LoVo (cell line): ENCODE results near the gene SERPINB7.
"Not testable (repeated sequence)": the region's sequence is repeated elsewhere in the genome, so short reads cannot be mapped to it uniquely, and the experiment has no call there.

Experiments used
- DNase-seq: peaks from one replicate; pipeline ENCODE4 v3.0.0-alpha.2; 2016; ENCODE audit warnings: low spot score

SERPINB7 gene, protein sequence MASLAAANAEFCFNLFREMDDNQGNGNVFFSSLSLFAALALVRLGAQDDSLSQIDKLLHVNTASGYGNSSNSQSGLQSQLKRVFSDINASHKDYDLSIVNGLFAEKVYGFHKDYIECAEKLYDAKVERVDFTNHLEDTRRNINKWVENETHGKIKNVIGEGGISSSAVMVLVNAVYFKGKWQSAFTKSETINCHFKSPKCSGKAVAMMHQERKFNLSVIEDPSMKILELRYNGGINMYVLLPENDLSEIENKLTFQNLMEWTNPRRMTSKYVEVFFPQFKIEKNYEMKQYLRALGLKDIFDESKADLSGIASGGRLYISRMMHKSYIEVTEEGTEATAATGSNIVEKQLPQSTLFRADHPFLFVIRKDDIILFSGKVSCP

DNA sequence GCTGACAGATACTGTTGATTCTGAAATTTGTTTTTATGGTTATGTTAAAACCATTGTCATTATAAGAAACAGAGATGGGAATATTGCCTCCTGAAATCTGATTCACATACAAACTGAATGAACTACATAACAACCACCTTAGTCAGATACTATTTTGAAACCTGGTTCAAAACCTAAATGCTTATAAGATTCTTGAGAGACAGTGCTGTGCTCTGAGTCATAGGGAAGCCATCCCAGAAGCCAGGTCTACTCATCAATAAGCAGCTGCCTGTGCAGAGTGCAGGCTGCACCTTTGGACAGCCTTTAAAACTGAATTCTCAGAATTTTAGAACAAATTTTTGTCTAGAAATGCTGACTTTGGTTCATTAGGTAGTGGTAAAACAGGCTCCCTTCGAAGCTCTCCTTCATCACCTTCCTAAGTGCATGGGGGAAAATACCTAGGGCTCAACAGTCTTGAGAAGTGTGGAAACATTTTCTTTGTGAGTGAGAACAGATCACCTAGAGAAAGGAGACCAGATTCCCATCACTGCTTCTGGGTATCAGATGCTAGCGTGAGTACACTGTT, at the start of gene SERPINB7:
SERPINB7 (plus strand) TSS at position 253 of the 565 bp plus-strand sequence. CDS start 6,955 bp downstream, outside the sequence.
- peak; percentile 5 for DNase-seq

- no peak for DNase-seq
Measured at GRCh38 chr18:63725682-63726480, 49.3 kb upstream of the SERPINB7 start.

DNA sequence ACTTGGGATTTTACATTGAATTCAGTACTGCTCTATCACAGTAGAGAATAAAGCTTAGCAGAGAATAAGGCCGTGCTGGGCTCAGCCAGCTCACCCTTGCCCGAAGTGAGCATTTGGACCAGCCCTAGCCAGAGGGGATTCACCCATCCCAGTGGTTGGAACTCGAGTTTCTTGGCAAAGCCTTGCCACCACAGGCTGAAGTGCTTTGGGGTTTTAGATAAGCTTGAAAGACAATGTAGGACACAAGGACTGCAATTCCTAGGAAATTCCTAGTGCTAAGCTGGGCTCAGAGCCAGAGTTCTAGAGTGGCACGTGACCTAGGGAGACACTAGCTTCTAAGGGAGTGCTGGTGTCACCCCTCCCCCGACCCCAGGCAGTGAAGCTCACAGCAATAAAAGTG, 44.4 kb upstream of the SERPINB7 start:
- no peak for DNase-seq

DNA sequence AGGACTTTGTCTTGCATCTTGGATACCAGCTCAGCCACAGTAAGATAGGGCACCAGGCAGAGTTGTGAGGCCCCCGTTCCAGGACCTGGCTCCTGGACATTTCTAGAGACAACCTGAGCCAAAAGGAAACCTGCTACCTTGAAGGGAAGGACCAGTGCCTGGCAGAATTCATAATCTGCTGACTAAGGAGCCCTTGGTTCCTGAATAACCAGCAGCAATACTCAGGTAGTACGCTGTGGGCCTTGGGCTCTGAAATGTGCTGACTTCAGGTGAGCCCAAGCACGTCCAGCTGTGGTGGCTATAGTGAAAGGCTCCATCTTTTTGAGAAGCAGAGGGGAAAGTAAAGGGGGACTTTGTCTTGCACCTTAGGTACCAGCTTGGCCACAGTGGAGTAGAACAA, 44.0 kb upstream of the SERPINB7 start:
- DNase-seq, result no peak

GRCh38 chr18:63736876-63737275, 38.3 kb upstream of the SERPINB7 start:
- DNase-seq, result no peak

DNA sequence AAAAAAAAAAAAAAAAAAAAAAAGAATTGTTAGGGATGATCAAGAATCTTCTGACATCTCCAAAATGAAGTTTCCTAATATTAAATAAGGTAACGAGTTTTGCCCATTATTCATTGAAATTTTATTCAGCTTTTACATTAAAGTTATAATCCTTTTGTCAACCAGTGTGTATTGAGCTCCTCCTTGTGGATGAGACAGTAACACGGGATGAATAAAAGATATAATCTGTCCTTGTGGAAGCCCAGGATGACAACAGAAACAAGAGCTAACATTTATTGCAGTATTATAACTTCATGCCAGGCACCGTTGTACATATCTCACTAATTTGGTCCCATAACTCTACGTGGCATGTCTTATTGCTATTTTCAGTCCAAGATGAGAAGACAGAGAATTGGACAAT, 33.4 kb upstream of the SERPINB7 start:
- no peak for DNase-seq

DNA sequence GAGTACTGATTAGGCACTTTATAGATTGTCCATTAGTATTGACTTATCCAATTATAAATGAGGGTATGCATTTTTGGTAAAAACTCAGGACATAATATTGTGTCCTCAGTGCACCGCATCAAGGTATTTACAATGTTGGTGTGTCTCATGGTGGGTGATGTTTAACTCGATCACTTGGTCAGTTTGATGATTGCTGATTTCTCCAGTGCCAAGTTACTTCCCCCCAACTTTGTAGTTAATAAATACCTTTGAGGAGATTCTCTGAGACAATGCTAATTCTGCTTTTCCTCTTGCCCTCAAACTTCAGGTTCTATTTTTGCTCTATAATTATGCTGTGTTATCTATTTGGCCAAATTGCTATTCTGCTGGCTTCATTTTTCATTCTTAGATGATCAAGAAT, 28.2 kb upstream of the SERPINB7 start:
- DNase-seq, result no peak

DNA sequence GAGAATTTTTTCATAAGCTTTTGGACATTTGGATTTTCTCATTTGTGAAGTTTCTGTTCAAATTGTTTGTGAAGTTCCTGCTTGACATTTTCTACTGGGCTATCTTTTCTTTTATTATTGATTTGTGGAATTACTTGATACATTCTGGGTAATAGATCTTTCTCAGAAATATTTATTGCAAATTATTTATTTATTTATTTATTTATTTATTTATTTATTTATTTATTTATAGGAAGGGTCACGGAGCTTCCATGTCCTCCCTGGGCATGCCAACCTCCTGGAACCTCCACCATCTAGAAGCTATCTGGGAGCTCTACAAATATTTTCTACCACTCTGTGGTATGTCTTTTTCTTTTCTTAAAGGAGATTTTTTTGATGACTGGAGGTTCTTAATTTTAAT, 25.7 kb upstream of the SERPINB7 start:
- no peak for DNase-seq

- DNase-seq, result no peak
Measured at GRCh38 chr18:63752636-63753035, 22.6 kb upstream of the SERPINB7 start.

GRCh38 chr18:63753676-63754075, 21.5 kb upstream of the SERPINB7 start:
- DNase-seq, result no peak

- no peak for DNase-seq
Measured at GRCh38 chr18:63757541-63757940, 17.7 kb upstream of the SERPINB7 start.

- no peak for DNase-seq
Measured at GRCh38 chr18:63758615-63759240, 16.5 kb upstream of the SERPINB7 start.

DNA sequence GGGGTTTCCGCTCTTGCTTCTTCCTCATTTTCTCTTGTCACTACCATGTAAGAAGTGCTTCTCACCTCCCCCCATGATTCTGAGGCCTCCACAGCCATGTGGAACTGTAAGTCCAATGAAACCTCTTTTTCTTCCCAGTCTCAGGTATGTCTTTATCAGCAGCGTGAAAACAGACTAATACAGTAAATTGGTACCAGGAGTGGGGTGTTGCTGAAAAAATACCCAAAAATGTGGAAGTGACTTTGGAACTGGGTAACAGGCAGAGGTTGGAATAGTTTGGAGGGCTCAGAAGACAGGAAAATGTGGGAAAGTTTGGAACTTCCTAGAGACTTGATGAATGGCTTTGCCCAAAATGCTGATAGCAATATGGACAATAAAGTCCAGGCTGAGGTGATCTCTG, 15.4 kb upstream of the SERPINB7 start:
- not testable (repeated sequence) for DNase-seq

DNA sequence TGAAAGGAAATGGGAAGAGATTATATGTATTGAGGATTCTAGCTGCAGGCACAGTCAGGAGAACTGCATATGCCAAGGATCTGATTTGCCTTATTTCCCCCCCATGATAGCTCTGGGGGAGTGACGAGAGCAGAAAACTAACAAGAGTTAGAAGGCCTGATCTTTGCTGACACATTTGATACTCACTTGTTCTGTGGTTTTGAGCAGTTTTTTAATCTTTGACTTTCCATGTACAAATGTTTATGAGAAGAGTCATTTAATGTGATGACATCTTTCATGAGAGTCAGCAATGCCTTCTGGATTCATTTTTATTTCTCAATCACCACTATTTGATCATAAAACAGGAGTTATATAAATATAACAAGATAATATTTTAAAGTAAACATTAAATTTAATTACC, 12.7 kb upstream of the SERPINB7 start:
- DNase-seq, result no peak

DNA sequence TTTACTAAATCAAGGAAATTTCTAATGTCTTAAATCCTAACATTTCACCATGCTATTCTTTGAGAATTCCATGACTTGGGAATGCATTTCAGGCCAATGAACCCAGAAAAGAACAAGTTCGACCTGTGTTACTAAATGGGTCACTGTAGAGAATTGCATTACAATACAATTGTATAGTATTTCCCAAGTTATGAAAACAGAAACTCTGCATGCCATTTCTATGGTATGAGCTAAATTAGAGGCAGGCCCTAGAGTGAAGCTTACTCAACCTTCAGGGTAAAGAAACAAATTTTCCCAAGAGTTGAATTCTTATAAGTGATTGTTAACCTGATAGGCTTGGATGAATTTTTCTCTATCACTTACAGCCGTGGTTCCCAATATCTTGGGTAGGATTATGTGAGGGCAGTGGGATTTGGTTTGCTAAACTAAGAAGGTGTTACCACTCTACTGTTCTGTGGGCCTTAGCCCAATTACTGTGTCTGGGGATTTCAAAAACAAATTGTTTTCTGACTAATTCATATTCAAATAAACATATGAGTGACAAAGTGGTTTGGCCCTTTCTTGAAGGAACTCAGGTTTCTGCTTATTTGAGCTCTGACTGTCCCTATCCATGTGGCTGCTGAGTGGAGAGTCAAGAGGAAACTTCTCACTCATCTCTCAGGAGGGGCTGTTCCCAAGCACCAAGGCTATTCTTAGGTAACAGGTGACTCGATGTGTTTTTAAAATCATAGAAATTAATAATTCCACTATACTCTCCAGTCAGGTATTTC, 11.2 kb upstream of the SERPINB7 start:
- DNase-seq, result no peak

DNA sequence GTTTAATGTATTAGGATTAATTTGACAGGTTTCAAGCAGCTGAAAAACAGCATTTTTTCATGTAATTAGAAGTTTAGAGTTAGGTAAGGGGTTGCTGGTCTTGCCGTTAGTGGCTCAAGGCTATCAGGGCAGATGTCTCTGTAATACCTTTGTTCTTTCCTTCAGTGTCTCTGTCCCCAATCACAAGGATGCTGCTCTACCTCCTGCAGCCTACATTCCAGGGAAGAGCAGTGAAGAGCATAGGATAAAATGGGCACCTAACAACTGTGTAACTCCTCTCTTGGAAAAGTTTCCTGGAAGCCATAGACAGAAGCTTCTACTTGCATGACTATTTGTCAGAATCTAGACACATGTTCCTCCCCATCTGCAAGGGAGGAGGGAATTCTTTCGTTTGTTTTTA, 9.4 kb upstream of the SERPINB7 start:
- DNase-seq, result no peak

GRCh38 chr18:63773551-63773950, 1.7 kb upstream of the SERPINB7 start:
- no peak for DNase-seq

DNA sequence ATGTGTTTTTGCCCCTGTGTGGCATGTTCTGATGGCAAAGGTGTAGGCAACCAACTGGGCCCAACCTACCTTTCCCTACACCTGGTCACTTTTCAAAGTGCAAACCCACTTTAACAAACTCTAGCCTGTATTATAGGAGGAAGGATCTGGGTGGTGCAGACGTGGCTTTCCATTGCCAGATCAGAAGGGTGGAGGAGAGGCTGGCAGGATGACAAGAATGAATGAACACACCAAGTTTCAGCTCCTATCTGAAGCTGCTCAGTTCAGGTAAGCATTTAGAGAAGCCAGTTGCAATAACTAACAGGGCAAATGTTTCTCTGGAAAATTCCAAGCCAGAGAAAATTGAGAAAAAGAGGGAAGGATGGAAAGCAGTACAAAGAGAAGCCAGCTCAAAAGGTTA, 707 bp upstream of the SERPINB7 start:
- no peak for DNase-seq

- DNase-seq, result no peak
Measured at GRCh38 chr18:63779386-63779785, 4.2 kb downstream of the SERPINB7 start.

- no peak for DNase-seq
Measured at GRCh38 chr18:63783394-63783793, 8.2 kb downstream of the SERPINB7 start.

- no peak for DNase-seq
Measured at GRCh38 chr18:63784787-63785452, 9.7 kb downstream of the SERPINB7 start.
